ENCODE measurements around the gene RNLS. TPM values are rescaled to one million over a fixed set of nuclear protein-coding genes. Genes with fewer than 3 reads are reported as not detected.

RNLS gene
- total RNA-seq, 1 donor from 2014 or later, result 6.0 TPM

DNA sequence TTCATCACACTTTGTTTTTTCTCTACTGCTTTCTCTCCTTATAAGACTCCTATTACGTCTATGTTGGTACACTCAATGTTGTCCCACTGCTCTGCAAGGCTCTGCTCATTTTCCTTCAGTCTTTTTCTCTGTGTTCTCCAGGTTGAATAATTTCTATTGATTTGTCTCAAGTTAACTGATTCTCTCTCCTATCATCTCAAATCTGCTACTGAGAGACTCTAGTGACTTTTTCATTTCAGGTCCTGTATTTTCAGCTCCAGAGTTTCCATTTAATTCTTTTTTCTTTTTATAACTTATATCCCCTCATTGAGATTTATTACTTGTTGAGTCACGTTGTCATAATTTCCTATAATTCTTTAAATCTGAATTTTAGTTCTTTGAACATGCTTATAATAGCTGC, 100.9 kb downstream of the RNLS start:
- no peak for DNase-seq (ENCODE audit: low spot score)
- H3K9me3 Mint-ChIP-seq (ENCODE audit: unreplicated experiment), result no peaks in the 10 kb centered on the region
- no peaks in the 10 kb centered on the region for H3K36me3 Mint-ChIP-seq (ENCODE audit: low read depth, unreplicated experiment)
- no peaks in the 10 kb centered on the region for H3K27me3 Mint-ChIP-seq (ENCODE audit: unreplicated experiment)
- H3K4me3 Mint-ChIP-seq (ENCODE audit: unreplicated experiment), result no peak overlapping the region
- peaks cover 3% of the 10 kb centered on the region for H3K4me1 Mint-ChIP-seq (ENCODE audit: unreplicated experiment)
- no peak overlapping the region for H3K27ac Mint-ChIP-seq (ENCODE audit: unreplicated experiment)
- no peak for TF ChIP-seq CTCF (IDR thresholded peaks at IDR 0.05; ENCODE audit: unreplicated experiment)

DNA sequence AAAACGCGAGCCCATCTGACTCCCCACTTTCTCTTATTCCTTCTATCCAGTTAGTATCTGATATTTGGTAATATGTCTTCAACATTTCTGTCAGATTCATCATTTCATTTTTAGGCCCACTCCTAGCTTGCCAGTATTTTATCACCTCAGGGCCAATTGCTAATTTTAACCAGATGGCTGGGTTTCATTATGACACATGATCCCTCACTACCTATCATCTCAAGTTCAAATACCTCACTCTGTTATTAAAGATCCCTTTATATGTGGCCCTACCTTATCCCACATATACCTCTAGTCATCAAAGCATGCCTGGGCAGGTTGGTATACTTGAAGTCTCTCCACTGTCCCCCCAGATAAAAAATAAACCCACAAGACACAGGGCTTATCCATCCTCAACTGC, 104.9 kb downstream of the RNLS start:
- H3K9me3 Mint-ChIP-seq (ENCODE audit: unreplicated experiment), result no peaks in the 10 kb centered on the region

GRCh38 chr10:88477343-88478085, 105.6 kb downstream of the RNLS start:
- no peak for DNase-seq (ENCODE audit: low spot score)
- peaks cover 7% of the 10 kb centered on the region for H3K4me1 Mint-ChIP-seq (ENCODE audit: unreplicated experiment)
- no peaks in the 10 kb centered on the region for H3K9me3 Mint-ChIP-seq (ENCODE audit: unreplicated experiment)
- H3K27ac Mint-ChIP-seq (ENCODE audit: unreplicated experiment), result no peak overlapping the region
- no peaks in the 10 kb centered on the region for H3K36me3 Mint-ChIP-seq (ENCODE audit: low read depth, unreplicated experiment)
- H3K4me3 Mint-ChIP-seq (ENCODE audit: unreplicated experiment), result no peak overlapping the region
- H3K27me3 Mint-ChIP-seq (ENCODE audit: unreplicated experiment), result no peaks in the 10 kb centered on the region
- TF ChIP-seq CTCF (IDR thresholded peaks at IDR 0.05; ENCODE audit: unreplicated experiment), result no peak

More for the DNA sequence above, 104.9 kb downstream of the RNLS start:
- DNase-seq (ENCODE audit: low spot score), result no peak
- no peak for TF ChIP-seq CTCF (IDR thresholded peaks at IDR 0.05; ENCODE audit: unreplicated experiment)
- Mint-ChIP-seq H3K27ac (ENCODE audit: unreplicated experiment) (no peak overlapping the region), H3K27me3 (ENCODE audit: unreplicated experiment) (no peaks in the 10 kb centered on the region), H3K4me3 (ENCODE audit: unreplicated experiment) (no peak overlapping the region), H3K36me3 (ENCODE audit: low read depth, unreplicated experiment) (no peaks in the 10 kb centered on the region), H3K4me1 (ENCODE audit: unreplicated experiment) (peaks cover 10% of the 10 kb centered on the region)

DNA sequence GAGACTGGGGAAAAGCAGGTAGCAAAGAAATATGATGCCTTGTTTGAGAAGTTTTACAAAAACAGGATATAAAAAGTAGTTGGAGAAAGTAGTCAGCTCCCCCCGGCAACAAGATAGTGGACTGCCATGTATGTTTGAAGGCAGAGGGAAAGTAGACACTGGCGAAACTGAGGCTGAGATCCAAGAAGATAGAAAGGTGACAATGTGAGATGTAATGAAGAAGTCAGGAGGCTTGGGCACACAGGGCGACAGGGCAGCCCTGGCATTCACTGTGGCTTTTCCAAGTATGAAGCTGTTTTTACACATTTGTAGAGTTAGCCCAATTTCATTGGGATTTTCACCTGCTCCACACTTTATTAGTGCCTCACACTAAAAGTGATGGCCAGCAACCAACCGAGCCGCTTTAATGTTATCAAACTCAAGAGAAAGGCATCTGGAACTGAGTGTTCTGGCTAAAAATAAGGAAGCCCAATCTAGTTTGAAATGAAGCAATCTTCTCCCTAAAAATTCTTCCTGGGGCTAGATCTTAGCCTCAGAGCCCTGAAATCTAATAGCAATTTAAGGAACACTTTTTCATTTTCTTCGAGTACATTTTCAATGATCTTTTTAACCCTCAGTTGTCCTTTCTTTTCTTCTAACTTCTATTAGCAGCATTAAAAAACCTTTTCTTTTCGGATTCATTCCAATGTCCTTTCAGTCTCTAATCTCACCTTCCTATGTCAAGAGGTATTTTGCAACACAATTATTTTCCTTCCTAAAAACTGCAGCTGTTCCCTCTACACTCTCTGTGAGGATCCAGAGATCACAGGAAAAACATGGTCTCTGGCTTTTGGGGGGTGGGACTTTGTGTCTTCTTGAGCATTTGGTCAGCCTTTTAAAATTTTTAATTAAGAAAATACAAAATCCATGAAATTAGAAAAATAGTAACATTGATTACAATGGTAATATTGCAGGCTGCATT, 108.0 kb downstream of the RNLS start:
- Mint-ChIP-seq H3K27ac (ENCODE audit: unreplicated experiment) (no peak overlapping the region), H3K36me3 (ENCODE audit: low read depth, unreplicated experiment) (no peaks in the 10 kb centered on the region), H3K4me1 (ENCODE audit: unreplicated experiment) (peaks cover 7% of the 10 kb centered on the region), H3K4me3 (ENCODE audit: unreplicated experiment) (no peak overlapping the region), H3K27me3 (ENCODE audit: unreplicated experiment) (no peaks in the 10 kb centered on the region), H3K9me3 (ENCODE audit: unreplicated experiment) (no peaks in the 10 kb centered on the region)
- no peak for TF ChIP-seq CTCF (IDR thresholded peaks at IDR 0.05; ENCODE audit: unreplicated experiment)
- no peak for DNase-seq (ENCODE audit: low spot score)

Data from endothelial cell (in vitro differentiated cells).